ENCODE data around the gene COL6A2.
"Not testable (repeated sequence)": the region's sequence is repeated elsewhere in the genome, so short reads cannot be mapped to it uniquely, and the experiment has no call there.

The COL6A2 gene

DNA sequence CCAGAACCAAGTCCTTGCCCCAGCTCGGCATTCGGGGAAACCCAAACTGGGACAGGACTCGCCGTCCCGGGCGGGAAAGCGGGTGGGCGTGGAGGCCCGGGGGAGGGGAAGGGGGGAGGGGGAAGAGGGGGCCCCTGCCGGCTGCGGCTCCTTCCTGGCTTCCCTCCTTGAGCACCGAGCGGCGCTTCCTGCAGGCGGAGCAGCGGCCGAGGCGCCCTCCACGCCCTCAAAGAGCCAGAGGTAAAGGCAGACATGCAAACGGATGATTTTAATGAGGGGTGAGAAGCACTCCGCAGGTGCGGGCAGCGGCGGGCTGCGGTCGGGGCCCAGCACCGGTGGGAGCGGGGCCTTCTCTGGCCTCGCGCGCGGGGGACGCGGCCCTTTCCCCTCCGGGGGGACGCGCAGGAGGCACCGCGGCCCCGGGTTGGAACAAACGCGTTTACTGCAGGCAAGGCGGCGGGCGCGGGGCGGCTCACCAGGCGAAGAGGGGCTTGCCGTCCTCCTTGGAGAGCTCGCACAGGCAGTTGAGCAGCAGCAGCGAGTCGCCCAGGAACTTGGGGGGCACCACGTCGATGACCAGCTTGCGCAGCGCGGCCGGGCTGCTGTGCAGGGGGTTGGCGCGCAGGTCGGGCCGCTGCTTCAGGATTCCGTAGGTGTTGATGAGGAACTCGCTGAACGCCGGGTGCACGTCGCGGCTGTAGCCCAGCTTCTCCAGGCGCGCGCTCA lies 63.2 kb downstream of the COL6A2 start:
- DNase-seq (ENCODE audit: low spot score): peak; percentile 73
- no peak overlapping the region for H3K4me3 ChIP-seq
- H3K27ac ChIP-seq: no peak overlapping the region
- no peak for TF ChIP-seq CTCF (IDR thresholded peaks at IDR 0.05)

DNA sequence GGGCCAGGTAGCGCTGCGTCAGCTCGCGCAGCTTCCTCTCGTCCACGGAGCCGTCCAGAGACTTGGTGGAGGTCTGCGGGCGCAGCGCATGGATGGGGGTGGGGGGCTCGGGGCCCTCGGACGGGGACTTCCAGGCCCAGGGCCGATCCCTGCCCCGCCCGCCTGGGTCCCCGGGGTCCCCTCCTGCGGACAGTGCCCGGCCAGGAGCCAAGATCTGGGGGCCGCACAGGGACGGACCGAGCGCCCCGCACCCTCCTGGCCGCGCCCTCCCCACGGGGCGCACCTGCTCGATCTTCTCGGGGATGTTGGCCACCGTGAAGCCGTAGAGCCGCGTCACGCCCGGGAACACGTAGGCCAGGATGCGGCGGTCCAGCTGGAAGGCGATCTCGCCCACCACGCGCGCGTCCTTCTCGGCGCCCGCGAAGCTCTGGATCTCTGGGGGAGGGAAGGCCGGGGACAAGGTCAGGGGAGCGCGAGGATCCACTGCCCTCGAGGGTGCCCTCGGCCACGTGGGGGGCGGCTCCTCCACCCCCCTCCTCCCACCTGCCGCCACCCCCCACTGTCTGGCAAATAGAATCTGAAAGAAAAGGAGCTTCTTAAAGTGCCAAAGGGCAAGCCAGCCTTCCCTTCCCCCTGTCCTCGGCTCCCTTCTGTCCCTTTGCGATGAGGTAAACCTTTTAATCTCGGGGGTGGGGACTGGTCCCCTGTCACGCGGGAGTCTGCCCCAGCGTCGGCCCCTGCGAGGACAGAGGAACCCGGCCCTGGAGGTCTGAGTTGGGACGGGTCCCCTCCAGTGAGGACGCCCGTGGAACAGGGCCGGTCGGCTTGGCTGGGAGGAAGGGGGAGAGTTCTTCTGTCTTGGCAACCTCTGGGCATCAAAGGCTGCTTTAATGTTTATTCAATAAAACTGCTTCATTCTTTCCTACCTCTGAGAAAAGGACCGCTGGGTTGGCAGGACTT lies 64.0 kb downstream of the COL6A2 start:
- no peak for TF ChIP-seq CTCF (IDR thresholded peaks at IDR 0.05)
- Histone ChIP-seq H3K4me3 (no peak overlapping the region), H3K27ac (no peak overlapping the region)
- DNase-seq (ENCODE audit: low spot score): peak; percentile 35

DNA sequence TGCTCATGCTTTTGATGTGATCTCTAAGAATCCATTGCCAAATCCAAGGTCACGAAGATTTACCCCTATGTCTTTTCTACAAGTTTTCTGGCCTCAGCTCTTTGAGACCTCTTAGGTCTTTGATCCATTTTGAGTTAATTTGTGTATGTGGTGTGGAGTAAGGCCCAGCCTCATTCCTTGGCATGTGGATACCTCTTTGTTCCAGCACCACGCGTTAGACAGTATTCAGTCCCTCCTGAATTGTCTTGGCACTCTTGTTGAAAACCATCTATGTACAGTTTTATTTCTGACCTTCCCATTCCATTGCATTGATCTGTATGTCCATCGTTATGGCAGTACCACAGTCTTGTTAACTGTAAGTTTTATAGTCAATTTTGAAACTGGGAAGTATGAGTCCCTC lies 65.5 kb downstream of the COL6A2 start:
- no peak for TF ChIP-seq CTCF (IDR thresholded peaks at IDR 0.05)
- Histone ChIP-seq H3K27ac (no peak overlapping the region), H3K4me3 (no peak overlapping the region)
- no peak for DNase-seq (ENCODE audit: low spot score)

DNA sequence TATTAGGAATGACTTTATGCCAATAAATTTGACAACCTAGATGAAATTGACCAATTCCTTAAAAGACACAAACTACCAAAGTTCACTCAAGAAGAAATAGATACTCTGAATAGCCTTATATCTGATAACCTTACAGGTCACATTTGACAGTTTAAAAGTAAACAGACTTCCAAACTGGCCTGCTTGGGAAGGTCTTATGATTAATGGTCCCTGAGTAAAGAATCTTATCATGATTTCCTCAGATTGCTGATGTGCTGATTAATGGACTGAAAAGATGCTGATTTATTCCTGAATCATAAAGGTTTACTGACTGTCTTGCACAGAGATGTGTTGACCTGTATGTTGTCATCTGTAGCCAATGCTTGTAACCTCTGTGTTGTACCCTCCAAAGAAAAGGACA lies 67.2 kb downstream of the COL6A2 start:
- no peak for TF ChIP-seq CTCF (IDR thresholded peaks at IDR 0.05)
- Histone ChIP-seq H3K27ac (no peak overlapping the region), H3K4me3 (no peak overlapping the region)
- no peak for DNase-seq (ENCODE audit: low spot score)

DNA sequence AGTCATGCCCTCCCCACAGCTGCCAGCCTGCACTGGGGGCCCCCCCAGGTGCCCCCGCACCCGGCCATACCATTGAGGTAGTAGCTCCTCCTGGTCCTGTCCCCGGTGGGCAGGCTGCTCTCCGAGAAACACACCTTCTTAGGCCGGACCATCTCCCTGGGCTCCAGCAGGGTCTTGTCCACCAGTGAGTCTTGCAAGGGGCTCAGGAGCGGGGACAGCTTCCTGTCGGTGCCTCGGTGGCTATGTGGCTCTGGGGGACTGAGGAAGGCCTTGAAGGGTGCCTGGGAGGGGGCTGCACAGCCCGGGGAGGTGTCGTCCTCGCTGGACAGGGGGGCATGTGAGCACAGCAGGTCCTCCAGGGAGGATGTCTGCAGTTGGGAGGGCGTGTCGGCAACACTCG lies 70.3 kb downstream of the COL6A2 start:
- Histone ChIP-seq H3K4me3 (no peak overlapping the region), H3K27ac (no peak overlapping the region)
- TF ChIP-seq CTCF (IDR thresholded peaks at IDR 0.05): no peak
- DNase-seq (ENCODE audit: low spot score): peak; percentile 66

GRCh38 chr21:46168659-46169386 lies 70.9 kb downstream of the COL6A2 start:
- no peak for TF ChIP-seq CTCF (IDR thresholded peaks at IDR 0.05)
- Histone ChIP-seq H3K4me3 (no peak overlapping the region), H3K27ac (no peak overlapping the region)
- peak; percentile 58 for DNase-seq (ENCODE audit: low spot score)

- not testable (repeated sequence) for DNase-seq (ENCODE audit: low spot score); H3K4me3 ChIP-seq; H3K27ac ChIP-seq
Observed at GRCh38 chr21:46170436-46171193, 72.7 kb downstream of the COL6A2 start.

All from coronary artery (tissue), 2 donors.